HG02678 (cell line): ENCODE data around the gene NINJ2.

Source experiments
- ATAC-seq: cut with Tn5 transposase; IDR thresholded peaks from one replicate; pipeline ENCODE4 v1.9.1; 2021; ENCODE audit warnings: mild to moderate bottlenecking, moderate library complexity; ENCODE audit not compliant: unreplicated experiment

NINJ2 gene

GRCh38 chr12:535396-535795 lies 127.8 kb downstream of the NINJ2 start:
- no peak for ATAC-seq

DNA sequence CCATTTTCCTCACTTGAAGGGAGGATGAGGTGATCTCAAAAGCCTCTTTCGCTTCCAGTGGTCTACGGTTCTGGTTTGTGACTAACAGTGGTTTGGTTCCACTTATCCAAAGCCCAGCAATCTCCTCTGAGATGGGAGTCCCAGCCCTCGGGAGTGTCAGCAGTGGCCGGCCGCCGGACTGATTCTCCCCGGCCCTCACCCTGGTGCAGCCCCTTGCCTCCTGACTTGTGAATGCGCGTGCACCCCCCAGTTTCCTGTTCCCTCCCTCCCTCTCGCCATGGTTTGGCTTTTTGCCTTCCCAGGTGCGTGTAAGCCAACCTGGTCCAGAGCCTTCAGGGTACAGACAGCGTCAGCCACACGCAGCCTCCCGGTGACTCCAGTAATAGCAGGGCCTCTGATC lies 129.0 kb downstream of the NINJ2 start:
- ATAC-seq: no peak

GRCh38 chr12:533718-534117 lies 129.5 kb downstream of the NINJ2 start:
- no peak for ATAC-seq

DNA sequence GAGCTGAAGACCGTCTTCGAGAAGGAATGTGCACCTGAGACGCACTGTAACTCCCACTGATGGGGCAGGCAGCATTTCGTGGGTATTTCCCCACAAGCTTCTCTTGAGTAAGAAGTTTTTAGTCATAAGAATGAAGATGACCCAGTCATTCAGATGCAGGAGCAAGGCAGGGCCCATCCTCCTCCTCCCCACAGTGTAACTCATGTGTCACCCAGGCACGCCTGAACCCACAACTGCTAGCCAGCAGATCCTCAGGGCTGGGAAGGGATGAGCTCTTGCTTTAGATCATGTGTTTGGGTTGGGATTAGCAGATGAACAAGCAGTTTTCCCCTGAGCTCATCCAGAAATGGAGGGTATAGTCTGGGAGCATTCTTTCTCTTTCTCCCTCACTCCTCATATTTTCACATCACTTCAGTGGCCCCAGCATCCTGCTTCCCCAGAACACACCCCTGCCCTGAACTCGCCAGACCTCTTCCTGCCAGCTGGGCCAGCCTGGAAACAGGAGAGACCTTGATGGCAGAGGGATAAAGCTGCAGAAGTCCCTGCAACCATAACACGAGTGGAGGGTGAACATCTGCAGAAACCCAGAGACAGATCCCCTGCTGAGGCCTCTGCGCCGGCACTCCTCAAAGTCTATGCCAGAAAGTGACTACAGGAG lies 130.2 kb downstream of the NINJ2 start:
- ATAC-seq: no peak

GRCh38 chr12:531951-532585 lies 131.2 kb downstream of the NINJ2 start:
- no peak for ATAC-seq

DNA sequence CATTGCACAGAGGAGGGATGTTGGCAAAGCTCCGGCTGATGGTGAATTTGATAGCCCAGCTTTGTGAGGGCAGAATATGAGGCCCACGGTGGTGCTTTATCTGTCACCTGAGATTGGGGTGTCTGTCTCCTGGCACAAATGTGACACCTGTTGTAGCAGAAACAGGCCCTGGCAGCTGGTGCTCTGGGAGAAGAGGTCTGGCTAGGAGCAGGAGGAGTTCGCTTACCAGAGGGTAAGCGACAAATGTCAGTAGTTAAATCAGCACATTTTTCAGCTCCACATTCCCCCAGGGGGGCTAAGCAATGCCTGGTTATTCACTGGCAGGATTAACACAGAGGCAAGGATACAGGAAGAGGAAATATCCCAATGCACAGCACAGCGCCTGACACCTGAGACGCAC lies 132.4 kb downstream of the NINJ2 start:
- no peak for ATAC-seq

GRCh38 chr12:530308-530707 lies 132.9 kb downstream of the NINJ2 start:
- ATAC-seq: no peak

- no peak for ATAC-seq
These were observed 135.5 kb downstream of the NINJ2 start for GRCh38 chr12:527729-528128.

DNA sequence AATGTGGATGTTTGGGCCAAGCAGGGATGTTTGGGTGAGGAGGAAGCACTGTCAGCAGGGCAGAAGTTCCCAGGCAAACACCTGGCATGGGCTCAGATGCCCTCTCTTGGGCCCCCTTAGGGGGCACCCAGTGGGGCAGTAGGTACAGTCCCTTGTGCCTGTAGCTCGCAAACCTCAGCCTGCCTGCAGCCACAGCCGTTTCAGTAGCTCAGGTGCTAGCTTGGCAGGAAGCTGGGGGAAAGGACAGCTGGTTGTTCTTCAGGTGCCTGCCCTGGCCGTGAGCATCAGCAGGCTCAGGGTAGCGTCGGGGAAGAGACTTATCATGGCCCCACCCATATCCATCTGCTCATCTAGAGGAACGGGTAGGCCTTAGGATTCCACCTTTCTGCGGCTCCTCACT lies 136.0 kb downstream of the NINJ2 start:
- ATAC-seq: no peak

DNA sequence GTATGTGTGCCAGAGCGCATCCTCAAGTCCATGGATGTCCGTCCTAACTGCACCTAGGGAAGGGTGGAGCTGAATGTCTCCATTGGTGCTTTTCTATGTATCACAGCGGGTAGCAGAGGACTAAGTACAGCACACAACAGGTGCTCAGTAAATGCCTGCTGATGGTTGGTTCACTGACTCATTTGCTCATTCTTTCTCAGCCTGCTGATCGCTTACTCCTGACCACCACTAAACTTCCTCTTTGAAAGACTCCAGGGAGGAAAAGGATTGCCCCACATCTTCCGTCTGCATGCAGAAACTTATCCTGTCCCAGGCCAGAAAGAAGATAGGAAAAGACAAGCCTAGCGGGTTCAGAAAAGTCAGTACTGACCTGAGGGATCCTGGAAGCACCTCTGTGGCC lies 137.2 kb downstream of the NINJ2 start:
- ATAC-seq: no peak

DNA sequence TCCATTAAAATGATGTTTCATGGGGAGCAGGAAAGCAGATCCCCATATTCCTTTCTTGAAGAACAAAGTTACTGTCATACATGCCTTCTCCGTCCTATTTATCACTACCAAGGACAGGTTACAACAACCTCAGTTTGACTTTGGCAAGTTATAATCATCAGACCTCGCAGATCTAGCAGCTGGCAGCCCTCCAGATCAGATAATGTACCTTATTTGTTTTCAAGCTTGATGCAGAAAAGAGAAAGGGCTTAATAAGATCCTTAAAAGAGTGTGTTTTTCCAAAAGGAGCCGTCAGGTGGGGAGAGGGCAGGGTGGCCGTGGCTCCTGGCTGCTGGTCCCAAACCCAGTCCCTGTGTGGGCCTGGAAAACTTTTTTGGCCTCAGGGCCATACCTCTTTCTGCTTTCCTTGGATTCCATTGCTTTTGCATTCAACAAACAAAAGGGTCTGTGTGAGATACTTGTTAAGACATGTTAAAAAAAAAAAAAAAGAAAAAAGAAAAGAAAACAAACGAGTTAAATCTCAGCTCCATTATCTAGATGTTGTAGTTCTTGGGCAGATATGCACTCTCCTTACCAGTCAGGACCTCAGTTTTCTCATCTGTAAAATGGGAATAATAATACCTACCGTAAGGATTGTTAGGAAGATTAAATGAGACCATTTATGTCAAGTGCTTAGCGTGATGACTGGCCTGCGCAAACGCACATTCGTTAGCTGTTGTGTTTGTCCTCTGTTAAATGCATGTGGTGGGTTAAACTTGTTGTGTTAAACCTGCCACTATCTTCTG lies 138.9 kb downstream of the NINJ2 start:
- ATAC-seq: no peak

- ATAC-seq: no peak
These were observed 140.4 kb downstream of the NINJ2 start for GRCh38 chr12:522692-523378.

DNA sequence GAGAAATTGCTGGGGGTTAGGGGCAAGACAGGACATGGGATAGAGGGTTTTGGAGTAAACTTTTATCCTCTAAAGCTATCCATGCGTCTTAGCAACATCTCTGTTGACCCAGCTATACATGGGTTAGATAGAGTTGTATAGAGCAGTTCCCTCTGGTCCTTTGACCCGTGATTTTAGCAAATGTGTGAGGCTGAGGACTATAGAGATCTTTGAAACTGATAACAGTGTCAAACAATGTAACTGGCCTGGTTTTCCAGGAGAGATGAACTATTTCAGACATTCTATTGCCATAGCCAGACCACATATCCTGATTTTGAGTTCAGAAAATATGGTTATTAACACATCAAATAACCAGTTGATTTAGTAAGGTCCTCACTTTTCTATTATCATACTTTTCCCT lies 143.1 kb downstream of the NINJ2 start:
- no peak for ATAC-seq

- no peak for ATAC-seq
These were observed 145.7 kb downstream of the NINJ2 start for GRCh38 chr12:517538-517937.
